Osteocyte (in vitro differentiated cells): ENCODE results near the gene GPC1. TPM values are rescaled to one million over a fixed set of nuclear protein-coding genes. Genes with fewer than 3 reads are reported as not detected.

ENCODE experiments used
- DNase-seq: peaks from one replicate; pipeline ENCODE4 v3.0.0; 2021; ENCODE audit warnings: mixed read lengths; ENCODE audit not compliant: unreplicated experiment; ENCODE audit errors: extremely low spot score
- H3K27ac Mint-ChIP-seq: one replicate; pipeline ENCODE4 v1.8.0; 2021; ENCODE audit warnings: mild to moderate bottlenecking, mixed read lengths; ENCODE audit not compliant: unreplicated experiment
- H3K27me3 Mint-ChIP-seq: one replicate; pipeline ENCODE4 v1.8.0; 2021; ENCODE audit warnings: mixed read lengths; ENCODE audit not compliant: unreplicated experiment
- H3K36me3 Mint-ChIP-seq: one replicate; pipeline ENCODE4 v1.8.0; 2021; ENCODE audit warnings: mixed read lengths; ENCODE audit not compliant: unreplicated experiment
- H3K4me1 Mint-ChIP-seq: one replicate; pipeline ENCODE4 v1.8.0; 2021; ENCODE audit warnings: mixed read lengths; ENCODE audit not compliant: unreplicated experiment
- H3K4me3 Mint-ChIP-seq: one replicate; pipeline ENCODE4 v1.8.0; 2021; ENCODE audit warnings: mild to moderate bottlenecking, moderate library complexity, mixed read lengths; ENCODE audit not compliant: unreplicated experiment
- H3K9me3 Mint-ChIP-seq: one replicate; pipeline ENCODE4 v1.8.0; 2021; ENCODE audit warnings: mixed read lengths; ENCODE audit not compliant: unreplicated experiment
- CTCF ChIP-seq: fragments of 200-600 bp; sonication (generic); IDR thresholded peaks from 2 replicates; pipeline ENCODE4 v1.5.0; 2021; ENCODE audit warnings: antibody characterized with exemption, mild to moderate bottlenecking, moderate library complexity
- total RNA-seq: library from RNA; stranded (reverse); gene quantifications from 2 replicates; pipeline ENCODE4 v1.2.1, GENCODE V29; 2021

Gene GPC1
- total RNA-seq, 1 donor from 2014 or later = 148 TPM

DNA sequence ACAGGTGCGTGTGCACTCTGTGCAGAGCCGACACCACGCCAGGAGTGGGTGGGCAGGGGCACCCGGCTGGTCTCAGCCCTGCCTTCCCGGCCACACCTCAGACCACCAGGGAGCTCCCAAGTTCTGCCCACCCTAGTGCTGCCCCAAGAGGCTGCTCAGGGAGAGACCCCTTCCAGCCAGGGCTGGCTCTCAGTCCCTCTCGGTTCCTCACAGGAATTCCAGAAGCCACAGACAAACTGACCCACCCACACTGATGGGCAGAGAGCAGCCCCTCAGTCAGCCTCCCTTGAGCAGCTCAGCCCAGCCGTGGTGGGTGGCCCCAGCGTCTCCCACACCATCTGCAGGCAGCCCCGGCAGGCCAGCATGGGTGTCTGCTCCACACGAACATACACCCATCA lies 33.8 kb downstream of the GPC1 start:
- Mint-ChIP-seq H3K4me3 (no peak overlapping the region), H3K27ac (no peak overlapping the region), H3K9me3 (peaks cover 9% of the 10 kb centered on the region), H3K4me1 (no peaks in the 10 kb centered on the region), H3K36me3 (peaks cover 5% of the 10 kb centered on the region), H3K27me3 (no peaks in the 10 kb centered on the region)
- no peak for DNase-seq
- no peak for TF ChIP-seq CTCF

- Mint-ChIP-seq H3K4me1 (no peaks in the 10 kb centered on the region), H3K4me3 (no peak overlapping the region), H3K36me3 (peaks cover 5% of the 10 kb centered on the region), H3K27me3 (no peaks in the 10 kb centered on the region), H3K27ac (no peak overlapping the region), H3K9me3 (peaks cover 9% of the 10 kb centered on the region)
- no peak for TF ChIP-seq CTCF
- no peak for DNase-seq
Observed at GRCh38 chr2:240469740-240470139, 34.3 kb downstream of the GPC1 start.

GRCh38 chr2:240472078-240472790 lies 36.8 kb downstream of the GPC1 start:
- H3K9me3 Mint-ChIP-seq = peaks cover 15% of the 10 kb centered on the region
- no peaks in the 10 kb centered on the region for H3K27me3 Mint-ChIP-seq
- H3K27ac Mint-ChIP-seq = no peak overlapping the region
- TF ChIP-seq CTCF = no peak
- H3K4me1 Mint-ChIP-seq = no peaks in the 10 kb centered on the region
- H3K4me3 Mint-ChIP-seq = no peak overlapping the region
- no peak for DNase-seq
- H3K36me3 Mint-ChIP-seq = peaks cover 6% of the 10 kb centered on the region

DNA sequence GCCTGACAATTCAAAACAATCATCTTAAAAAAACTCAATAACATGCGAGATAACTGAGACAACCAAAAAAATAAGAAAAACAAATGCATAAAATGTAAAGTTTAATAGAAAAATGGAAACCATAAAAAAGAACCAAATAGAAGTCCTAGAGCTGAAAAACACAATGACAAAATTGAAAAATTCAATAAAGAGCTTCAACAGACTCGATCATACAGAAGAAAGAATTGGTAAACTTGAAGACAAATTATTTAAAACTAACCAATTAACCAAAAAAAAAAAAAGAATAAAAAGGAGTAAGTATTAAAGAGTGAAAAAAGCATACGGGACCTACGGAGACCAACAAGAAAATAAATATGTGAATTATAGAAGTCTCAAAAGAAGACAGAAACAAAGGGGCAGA lies 37.7 kb downstream of the GPC1 start:
- no peak overlapping the region for H3K4me3 Mint-ChIP-seq
- H3K36me3 Mint-ChIP-seq = peaks cover 6% of the 10 kb centered on the region
- no peak overlapping the region for H3K27ac Mint-ChIP-seq
- TF ChIP-seq CTCF = no peak
- no peaks in the 10 kb centered on the region for H3K4me1 Mint-ChIP-seq
- H3K9me3 Mint-ChIP-seq = peaks cover 15% of the 10 kb centered on the region
- no peak for DNase-seq
- H3K27me3 Mint-ChIP-seq = no peaks in the 10 kb centered on the region

- peaks cover 9% of the 10 kb centered on the region for H3K36me3 Mint-ChIP-seq
- no peak overlapping the region for H3K4me3 Mint-ChIP-seq
- no peaks in the 10 kb centered on the region for H3K27me3 Mint-ChIP-seq
- TF ChIP-seq CTCF = no peak
- H3K27ac Mint-ChIP-seq = no peak overlapping the region
- H3K4me1 Mint-ChIP-seq = no peaks in the 10 kb centered on the region
- H3K9me3 Mint-ChIP-seq = peaks cover 15% of the 10 kb centered on the region
- DNase-seq = no peak
Observed at GRCh38 chr2:240477916-240478315, 42.5 kb downstream of the GPC1 start.
